Lower lobe of right lung (tissue), 2 donors: Measurements from ENCODE around the gene TELO2. TPM values are rescaled to one million over a fixed set of nuclear protein-coding genes. Genes with fewer than 3 reads are reported as not detected.

ENCODE experiments used
- ATAC-seq, 2 donors: fragments of 200-7000 bp; cut with Tn5 transposase; one replicate each; pipeline ENCODE4 v1.9.1; 2020 to 2022; ENCODE audit warnings: mild to moderate bottlenecking in 2 of 2, moderate library complexity in 2 of 2
- DNase-seq: peaks from one replicate; pipeline ENCODE4 v3.0.0-alpha.2; 2020
- H3K27ac ChIP-seq: fragments of 200-600 bp; one replicate; pipeline ENCODE4 v1.8.0; 2022
- H3K27me3 ChIP-seq: fragments of 200-600 bp; one replicate; pipeline ENCODE4 v1.8.0; 2022; ENCODE audit warnings: low read depth
- H3K36me3 ChIP-seq: fragments of 200-600 bp; one replicate; pipeline ENCODE4 v1.8.0; 2022; ENCODE audit warnings: mild to moderate bottlenecking
- H3K4me1 ChIP-seq: fragments of 200-600 bp; one replicate; pipeline ENCODE4 v1.8.0; 2022
- H3K4me3 ChIP-seq: fragments of 200-600 bp; one replicate; pipeline ENCODE4 v1.8.0; 2022; ENCODE audit warnings: mild to moderate bottlenecking
- H3K9me3 ChIP-seq: fragments of 200-600 bp; one replicate; pipeline ENCODE4 v1.8.0; 2022
- CTCF ChIP-seq: fragments of 200-600 bp; IDR thresholded peaks from one replicate; pipeline ENCODE4 v1.8.0; 2022; ENCODE audit warnings: antibody characterized with exemption, mild to moderate bottlenecking
- intact Hi-C: fragments of 100-400 bp; cut with DNase I; formaldehyde crosslinking; loops from one replicate; pipeline ENCODE4 v1.11.0; 2022
- total RNA-seq: library from RNA; stranded (reverse); fragmentation: NEBNext Ultra II Directional; extraction: Animal tissue kit (Norgen Biotek cat#: 25700); gene quantifications from one replicate; pipeline ENCODE4 v1.2.1, GENCODE V29; 2021
- donor health status: DM: no; HTN: yes; CAD: no; lungs with severe emphysema.

Gene TELO2
- total RNA-seq, 1 donor from 2014 or later = 27.5 TPM

- ATAC-seq = no peak
- no peak for DNase-seq
- no peaks in the 10 kb centered on the region for H3K9me3 ChIP-seq
- intact Hi-C loops = no loop called here
- peaks cover 99% of the 10 kb centered on the region for H3K36me3 ChIP-seq
- no peak for TF ChIP-seq CTCF
- H3K4me1 ChIP-seq = no peaks in the 10 kb centered on the region
- no peaks in the 10 kb centered on the region for H3K27me3 ChIP-seq
- no peak overlapping the region for H3K27ac ChIP-seq
- no peak overlapping the region for H3K4me3 ChIP-seq
Measured at GRCh38 chr16:1450218-1450617, 42.9 kb upstream of the TELO2 start.

GRCh38 chr16:1450841-1451240, 42.3 kb upstream of the TELO2 start:
- no peak overlapping the region for H3K4me3 ChIP-seq
- intact Hi-C loops = no loop called here
- no peaks in the 10 kb centered on the region for H3K9me3 ChIP-seq
- H3K4me1 ChIP-seq = no peaks in the 10 kb centered on the region
- H3K36me3 ChIP-seq = peaks cover 100% of the 10 kb centered on the region
- DNase-seq = no peak
- ATAC-seq = no peak
- TF ChIP-seq CTCF = no peak
- H3K27me3 ChIP-seq = no peaks in the 10 kb centered on the region
- H3K27ac ChIP-seq = no peak overlapping the region

- H3K9me3 ChIP-seq = no peaks in the 10 kb centered on the region
- no peak for TF ChIP-seq CTCF
- ATAC-seq = no peak
- intact Hi-C loops = no loop called here
- DNase-seq = no peak
- no peak overlapping the region for H3K27ac ChIP-seq
- H3K27me3 ChIP-seq = no peaks in the 10 kb centered on the region
- H3K4me1 ChIP-seq = no peaks in the 10 kb centered on the region
- H3K4me3 ChIP-seq = no peak overlapping the region
- H3K36me3 ChIP-seq = peaks cover 100% of the 10 kb centered on the region
Measured at GRCh38 chr16:1451702-1452392, 41.3 kb upstream of the TELO2 start.

GRCh38 chr16:1452530-1452929, 40.6 kb upstream of the TELO2 start:
- no peak for TF ChIP-seq CTCF
- Histone ChIP-seq H3K27me3 (no peaks in the 10 kb centered on the region), H3K9me3 (no peaks in the 10 kb centered on the region), H3K36me3 (peaks cover 100% of the 10 kb centered on the region), H3K4me3 (no peak overlapping the region), H3K4me1 (no peaks in the 10 kb centered on the region), H3K27ac (no peak overlapping the region)
- ATAC-seq (peak in 1 of 2 donors; percentile 8), DNase-seq (no peak)
- intact Hi-C loops = no loop called here

- H3K27me3 ChIP-seq = no peaks in the 10 kb centered on the region
- no peak overlapping the region for H3K27ac ChIP-seq
- no peak for TF ChIP-seq CTCF
- intact Hi-C loops = no loop called here
- no peaks in the 10 kb centered on the region for H3K9me3 ChIP-seq
- H3K4me1 ChIP-seq = no peaks in the 10 kb centered on the region
- H3K4me3 ChIP-seq = no peak overlapping the region
- no peak for DNase-seq
- peaks cover 100% of the 10 kb centered on the region for H3K36me3 ChIP-seq
- ATAC-seq = no peak
Measured at GRCh38 chr16:1453316-1453715, 39.8 kb upstream of the TELO2 start.
